ENCODE results near the gene SLC25A18. TPM values are rescaled to one million over a fixed set of nuclear protein-coding genes. Genes with fewer than 3 reads are reported as not detected.

Gene SLC25A18
- total and polyA plus RNA-seq, 8 donors: 0.09 to 1.7 (median 0.46) TPM; not detected in 1

- intact Hi-C loops (cut with DNase I): no loop called here
- Histone ChIP-seq H3K27ac (no peak overlapping the region), H3K9me3 (no peaks in the 10 kb centered on the region), H3K27me3 (no peaks in the 10 kb centered on the region), H3K36me3 (peaks cover 3 to 62% (median 40%) of the 10 kb centered on the region in 3 donors), H3K4me3 (no peak overlapping the region), H3K4me1 (no peaks in the 10 kb centered on the region)
- ATAC-seq (no peak), DNase-seq (no peak), FAIRE-seq (no peak)
- 95 to 100% methylated on average over 4 of the region's 4 CpGs for WGBS, 2 donors
- no peak for TF ChIP-seq CTCF (IDR thresholded peaks at IDR 0.05)
Measured at GRCh38 chr22:17598318-17598717, 35.0 kb downstream of the SLC25A18 start.

GRCh38 chr22:17601031-17601430 is 37.7 kb downstream of the SLC25A18 start:
- no peak for DNase-seq
- Histone ChIP-seq H3K27ac (no peak overlapping the region), H3K4me3 (no peak overlapping the region), H3K27me3 (no peaks in the 10 kb centered on the region), H3K36me3 (peaks cover 0 to 38% (median 27%) of the 10 kb centered on the region in 3 donors), H3K9me3 (no peaks in the 10 kb centered on the region), H3K4me1 (no peaks in the 10 kb centered on the region)
- no peak for FAIRE-seq
- intact Hi-C loops (cut with DNase I): no loop called here
- 55 to 63% methylated on average over 3 of the region's 3 CpGs for WGBS, 2 donors
- no peak for ATAC-seq
- no peak for TF ChIP-seq CTCF (IDR thresholded peaks at IDR 0.05)

GRCh38 chr22:17603668-17604067 is 40.4 kb downstream of the SLC25A18 start:
- intact Hi-C loops (cut with DNase I): no loop called here
- H3K9me3 ChIP-seq: no peaks in the 10 kb centered on the region
- no peak for TF ChIP-seq CTCF (IDR thresholded peaks at IDR 0.05)
- H3K36me3 ChIP-seq: peaks cover 0 to 12% (median 8%) of the 10 kb centered on the region in 3 donors
- no peak overlapping the region for H3K27ac ChIP-seq
- no peak for DNase-seq
- no peak for ATAC-seq
- H3K4me3 ChIP-seq: no peak overlapping the region
- H3K4me1 ChIP-seq: no peaks in the 10 kb centered on the region
- WGBS, 2 donors: 88 to 95% methylated on average over 4 of the region's 4 CpGs
- no peak for FAIRE-seq
- H3K27me3 ChIP-seq: no peaks in the 10 kb centered on the region

- Histone ChIP-seq H3K9me3 (no peaks in the 10 kb centered on the region), H3K27me3 (no peaks in the 10 kb centered on the region), H3K4me3 (no peak overlapping the region), H3K36me3 (peaks cover 0 to 6% (median under 1%) of the 10 kb centered on the region in 3 donors), H3K27ac (no peak overlapping the region), H3K4me1 (no peaks in the 10 kb centered on the region)
- no peak for FAIRE-seq
- TF ChIP-seq CTCF (IDR thresholded peaks at IDR 0.05): no peak
- no peak for ATAC-seq
- no peak for DNase-seq
- 56 to 57% methylated on average over 5 of the region's 5 CpGs for WGBS, 2 donors
- intact Hi-C loops (cut with DNase I): no loop called here
Measured at GRCh38 chr22:17606496-17606895, 43.2 kb downstream of the SLC25A18 start.

GRCh38 chr22:17607891-17608521 is 44.7 kb downstream of the SLC25A18 start:
- Histone ChIP-seq H3K27ac (no peak overlapping the region), H3K27me3 (no peaks in the 10 kb centered on the region), H3K4me1 (no peaks in the 10 kb centered on the region), H3K9me3 (no peaks in the 10 kb centered on the region), H3K4me3 (no peak overlapping the region), H3K36me3 (peaks cover 0 to 21% (median 13%) of the 10 kb centered on the region in 3 donors)
- ATAC-seq (no peak), FAIRE-seq (no peak), DNase-seq (no peak)
- 86 to 87% methylated on average over 4 of the region's 4 CpGs for WGBS, 2 donors
- intact Hi-C loops (cut with DNase I): no loop called here
- TF ChIP-seq CTCF (IDR thresholded peaks at IDR 0.05): no peak
